ENCODE measurements around the gene MYADM. TPM values are rescaled to one million over a fixed set of nuclear protein-coding genes. Genes with fewer than 3 reads are reported as not detected.
A peak's percentile ranks its signal among the peaks of the same experiment; 100 is the strongest.
"Not testable (repeated sequence)": the region's sequence is repeated elsewhere in the genome, so short reads cannot be mapped to it uniquely, and the experiment has no call there.

The MYADM gene
- total RNA-seq, 2 experiments from 2014 or later = 92.9 to 98.1 TPM

- peak overlapping the region; percentile 97 for H3K4me3 Mint-ChIP-seq
- DNase-seq; H3K9me3 Mint-ChIP-seq (ENCODE audit: insufficient read depth); ATAC-seq; H3K27me3 Mint-ChIP-seq (ENCODE audit: low read depth); POLR2A ChIA-PET: not testable (repeated sequence)
- peaks cover 39% of the 10 kb centered on the region for H3K36me3 Mint-ChIP-seq (ENCODE audit: low read depth)
- peak overlapping the region; percentile 91 for H3K27ac Mint-ChIP-seq
- peaks cover 58% of the 10 kb centered on the region for H3K4me1 Mint-ChIP-seq (ENCODE audit: low read depth)
- CTCF ChIA-PET = interaction anchor here (1.0 kb wide), 1 partner anchor 12 kb away, joined by 4 read pairs; the partner anchor contains the start of gene PRKCG
Observed at GRCh38 chr19:53869805-53870484, 2.3 kb downstream of the MYADM start.

GRCh38 chr19:53870485-53870844 lies 2.8 kb downstream of the MYADM start:
- CTCF ChIA-PET = interaction anchor here (1.0 kb wide), 1 partner anchor 12 kb away, joined by 4 read pairs; the partner anchor contains the start of gene PRKCG
- Mint-ChIP-seq H3K4me1 (ENCODE audit: low read depth) (peaks cover 57% of the 10 kb centered on the region), H3K27ac (peak overlapping the region; percentile 74), H3K4me3 (peak overlapping the region; percentile 77), H3K36me3 (ENCODE audit: low read depth) (peaks cover 42% of the 10 kb centered on the region), H3K9me3 (ENCODE audit: insufficient read depth) (no peaks in the 10 kb centered on the region), H3K27me3 (ENCODE audit: low read depth) (no peaks in the 10 kb centered on the region)
- ATAC-seq = no peak
- DNase-seq = peak; percentile 38
- POLR2A ChIA-PET = interaction anchor here (1.3 kb wide), 1 partner anchor 12 kb away, joined by 4 read pairs; the partner anchor contains the start of gene PRKCG

GRCh38 chr19:53871454-53871853 lies 3.8 kb downstream of the MYADM start:
- CTCF ChIA-PET = interaction anchor here (0.8 kb wide), 1 partner anchor 10 kb away, joined by 4 read pairs; the partner anchor contains the start of gene PRKCG
- peaks cover 57% of the 10 kb centered on the region for H3K4me1 Mint-ChIP-seq (ENCODE audit: low read depth)
- ATAC-seq = no peak
- POLR2A ChIA-PET = interaction anchor here (0.6 to 1.3 kb wide), 3 partner anchors 10 to 21 kb away, joined by 3 to 4 read pairs (median 3); partner anchors contain the start of gene PRKCG
- peaks cover 49% of the 10 kb centered on the region for H3K36me3 Mint-ChIP-seq (ENCODE audit: low read depth)
- DNase-seq = no peak
- no peaks in the 10 kb centered on the region for H3K9me3 Mint-ChIP-seq (ENCODE audit: insufficient read depth)
- peak overlapping the region; percentile 74 for H3K27ac Mint-ChIP-seq
- peak overlapping the region; percentile 77 for H3K4me3 Mint-ChIP-seq
- no peaks in the 10 kb centered on the region for H3K27me3 Mint-ChIP-seq (ENCODE audit: low read depth)

GRCh38 chr19:53872762-53873161 lies 5.1 kb downstream of the MYADM start:
- no peaks in the 10 kb centered on the region for H3K9me3 Mint-ChIP-seq (ENCODE audit: insufficient read depth)
- no peak overlapping the region for H3K4me3 Mint-ChIP-seq
- H3K36me3 Mint-ChIP-seq (ENCODE audit: low read depth) = peaks cover 58% of the 10 kb centered on the region
- no peak for ATAC-seq
- H3K27ac Mint-ChIP-seq = peak overlapping the region; percentile 32
- H3K4me1 Mint-ChIP-seq (ENCODE audit: low read depth) = peaks cover 60% of the 10 kb centered on the region
- CTCF ChIA-PET = no interaction called here
- POLR2A ChIA-PET = interaction anchor here (0.7 kb wide), 1 partner anchor 9 kb away, joined by 3 read pairs; the partner anchor contains the start of gene PRKCG
- DNase-seq = no peak
- no peaks in the 10 kb centered on the region for H3K27me3 Mint-ChIP-seq (ENCODE audit: low read depth)

GRCh38 chr19:53873773-53874605 lies 6.3 kb downstream of the MYADM start:
- no peaks in the 10 kb centered on the region for H3K27me3 Mint-ChIP-seq (ENCODE audit: low read depth)
- ChIA-PET POLR2A (interaction anchor here (0.7 to 1.6 kb wide), 2 partner anchors 9 to 241 kb away, joined by 4 read pairs; partner anchors contain the start of gene TFPT), CTCF (interaction anchor here (0.9 to 1.0 kb wide), 2 partner anchors 11 to 150 kb away, joined by 3 to 4 read pairs; no protein-coding TSS in a partner anchor)
- no peak for ATAC-seq
- no peak for DNase-seq
- no peaks in the 10 kb centered on the region for H3K9me3 Mint-ChIP-seq (ENCODE audit: insufficient read depth)
- peak overlapping the region; percentile 84 for H3K27ac Mint-ChIP-seq
- peak overlapping the region; percentile 28 for H3K4me3 Mint-ChIP-seq
- peaks cover 66% of the 10 kb centered on the region for H3K4me1 Mint-ChIP-seq (ENCODE audit: low read depth)
- peaks cover 55% of the 10 kb centered on the region for H3K36me3 Mint-ChIP-seq (ENCODE audit: low read depth)

GRCh38 chr19:53874606-53874990 lies 6.9 kb downstream of the MYADM start:
- peak overlapping the region; percentile 84 for H3K27ac Mint-ChIP-seq
- peaks cover 54% of the 10 kb centered on the region for H3K36me3 Mint-ChIP-seq (ENCODE audit: low read depth)
- H3K9me3 Mint-ChIP-seq (ENCODE audit: insufficient read depth) = no peaks in the 10 kb centered on the region
- CTCF ChIA-PET = interaction anchor here (0.6 to 1.0 kb wide), 2 partner anchors 10 to 354 kb away, joined by 3 read pairs; no protein-coding TSS in a partner anchor
- ATAC-seq (no peak), DNase-seq (no peak)
- POLR2A ChIA-PET = interaction anchor here (0.7 to 1.6 kb wide), 3 partner anchors 9 to 240 kb away, joined by 4 read pairs; partner anchors contain the start of gene TFPT
- H3K4me1 Mint-ChIP-seq (ENCODE audit: low read depth) = peaks cover 68% of the 10 kb centered on the region
- H3K27me3 Mint-ChIP-seq (ENCODE audit: low read depth) = no peaks in the 10 kb centered on the region
- peak overlapping the region; percentile 28 for H3K4me3 Mint-ChIP-seq

- Mint-ChIP-seq H3K27ac (no peak overlapping the region), H3K27me3 (ENCODE audit: low read depth) (no peaks in the 10 kb centered on the region), H3K36me3 (ENCODE audit: low read depth) (peaks cover 48% of the 10 kb centered on the region), H3K4me3 (no peak overlapping the region), H3K4me1 (ENCODE audit: low read depth) (peaks cover 62% of the 10 kb centered on the region), H3K9me3 (ENCODE audit: insufficient read depth) (no peaks in the 10 kb centered on the region)
- ATAC-seq (no peak), DNase-seq (no peak)
- POLR2A ChIA-PET = interaction anchor here (0.7 to 1.6 kb wide), 2 partner anchors 8 to 513 kb away, joined by 4 read pairs; no protein-coding TSS in a partner anchor
- CTCF ChIA-PET = interaction anchor here (1.4 kb wide), 1 partner anchor 22 kb away, joined by 4 read pairs; no protein-coding TSS in a partner anchor
Observed at GRCh38 chr19:53875602-53876325, 8.1 kb downstream of the MYADM start.

- H3K4me3 Mint-ChIP-seq = no peak overlapping the region
- DNase-seq (no peak), ATAC-seq (no peak)
- ChIA-PET CTCF (interaction anchor here (1.4 kb wide), 1 partner anchor 23 kb away, joined by 4 read pairs; no protein-coding TSS in a partner anchor), POLR2A (interaction anchor here (0.6 to 2.7 kb wide), 4 partner anchors 8 to 314 kb away, joined by 3 to 13 read pairs (median 5); partner anchors contain the start of gene MYADM)
- H3K36me3 Mint-ChIP-seq (ENCODE audit: low read depth) = peaks cover 41% of the 10 kb centered on the region
- H3K27me3 Mint-ChIP-seq (ENCODE audit: low read depth) = no peaks in the 10 kb centered on the region
- H3K4me1 Mint-ChIP-seq (ENCODE audit: low read depth) = peaks cover 53% of the 10 kb centered on the region
- no peaks in the 10 kb centered on the region for H3K9me3 Mint-ChIP-seq (ENCODE audit: insufficient read depth)
- peak overlapping the region; percentile 12 for H3K27ac Mint-ChIP-seq
Observed at GRCh38 chr19:53876651-53877224, 9.1 kb downstream of the MYADM start.

GRCh38 chr19:53877361-53877766 lies 9.7 kb downstream of the MYADM start:
- peaks cover 41% of the 10 kb centered on the region for H3K36me3 Mint-ChIP-seq (ENCODE audit: low read depth)
- POLR2A ChIA-PET = interaction anchor here (0.6 to 2.7 kb wide), 3 partner anchors 9 to 22 kb away, joined by 4 to 13 read pairs (median 6); partner anchors contain the start of gene MYADM
- ATAC-seq = no peak
- H3K27ac Mint-ChIP-seq = peak overlapping the region; percentile 12
- DNase-seq = peak; percentile 55
- no peaks in the 10 kb centered on the region for H3K9me3 Mint-ChIP-seq (ENCODE audit: insufficient read depth)
- H3K4me1 Mint-ChIP-seq (ENCODE audit: low read depth) = peaks cover 53% of the 10 kb centered on the region
- no peak overlapping the region for H3K4me3 Mint-ChIP-seq
- no peaks in the 10 kb centered on the region for H3K27me3 Mint-ChIP-seq (ENCODE audit: low read depth)
- CTCF ChIA-PET = interaction anchor here (1.4 kb wide), 1 partner anchor 24 kb away, joined by 4 read pairs; no protein-coding TSS in a partner anchor

- Mint-ChIP-seq H3K4me3 (no peak overlapping the region), H3K27ac (no peak overlapping the region), H3K36me3 (ENCODE audit: low read depth) (peaks cover 31% of the 10 kb centered on the region), H3K9me3 (ENCODE audit: insufficient read depth) (no peaks in the 10 kb centered on the region), H3K4me1 (ENCODE audit: low read depth) (peaks cover 49% of the 10 kb centered on the region), H3K27me3 (ENCODE audit: low read depth) (peaks cover 9% of the 10 kb centered on the region)
- peak; percentile 7 for ATAC-seq
- POLR2A ChIA-PET = interaction anchor here (2.7 kb wide), 1 partner anchor 10 kb away, joined by 13 read pairs; the partner anchor contains the start of gene MYADM
- CTCF ChIA-PET = interaction anchor here (0.9 kb wide), 1 partner anchor 27 kb away, joined by 3 read pairs; no protein-coding TSS in a partner anchor
- no peak for DNase-seq
Observed at GRCh38 chr19:53878776-53879139, 11.1 kb downstream of the MYADM start.

Data from activated CD8-positive, alpha-beta T cell treated with anti-CD3 and anti-CD28 coated beads, Interleukin-2, amount 10 ng/mL, durations not matched to agents 7 days and 5 days (primary cell).